HCT116 (cell line): Measurements from ENCODE around the gene CYP26B1. TPM values are rescaled to one million over a fixed set of nuclear protein-coding genes. Genes with fewer than 3 reads are reported as not detected.

Source experiments
- ATAC-seq: fragments of 200-7000 bp; cut with Tn5 transposase; 2 replicates; pipeline ENCODE4 v1.9.1; 2020; ENCODE audit warnings: mild to moderate bottlenecking, moderate library complexity
- BruUV-seq: library from RNA; stranded (reverse); fragments of 400-500 nt; replicated peaks from 2 replicates; lab custom pipeline; 2021; lab: Mats Ljungman, UMichigan
- CTCF ChIA-PET: fragments of 300-600 bp; sonication (Branson Sonifier 250); formaldehyde crosslinking; loops from one replicate; lab custom pipeline; 2021; ENCODE audit warnings: antibody characterized with exemption; lab: Charles Lee
- POLR2A ChIA-PET: fragments of 300-600, 350-600 bp; sonication (Branson Sonifier 250); formaldehyde crosslinking; loops from one replicate; lab custom pipeline; 2021; ENCODE audit warnings: antibody characterized with exemption; lab: Charles Lee
- RAD21 ChIA-PET, 2 experiments: fragments of 300-600 bp; sonication (Branson Sonifier 250); formaldehyde crosslinking; loops; one replicate each; lab custom pipeline; 2023; ENCODE audit warnings: low total read pairs in 2 of 2; ENCODE audit not compliant: uncharacterized antibody in 2 of 2, unreplicated experiment in 2 of 2, low non-redundant PET in 1 of 2; lab: Charles Lee
- DNase-seq: peaks from one replicate; pipeline ENCODE4 v3.0.0-alpha.2; 2010; ENCODE audit warnings: low read depth, low spot score
- H2AFZ ChIP-seq: fragments of 200-600 bp; shearing (Covaris generic), sonication (generic); 2 replicates; pipeline ENCODE4 v1.6.1; 2017; ENCODE audit warnings: low read depth, mixed run types, mixed read lengths, antibody characterized with exemption, low read length; ENCODE audit not compliant: poor library complexity, severe bottlenecking
- H3K27ac ChIP-seq: 2 replicates; pipeline ENCODE4 v1.5.1; 2012; ENCODE audit warnings: low read depth, low read length
- H3K27me3 ChIP-seq: fragments of 200-600 bp; sonication (generic); 2 replicates; pipeline ENCODE4 v1.6.1; 2016; ENCODE audit warnings: mixed run types, low read length, mixed read lengths; ENCODE audit not compliant: insufficient read depth
- H3K36me3 ChIP-seq, 2 experiments: fragments of 200-500 bp in 1 of 2; fragments of 200-600 bp in 1 of 2; sonication (Bioruptor generic) in 1 of 2; sonication (generic) in 1 of 2; 2 replicates each; pipeline versions ENCODE4 v1.5.1 to v1.6.1; 2014 to 2016; ENCODE audit warnings: low read length in 2 of 2, inconsistent platforms in 1 of 2, mixed read lengths in 1 of 2, mixed run types in 1 of 2; ENCODE audit not compliant: insufficient read depth in 2 of 2, control insufficient read depth in 1 of 2
- H3K4me1 ChIP-seq, 2 experiments: fragments of 200-600 bp in 1 of 2; sonication (generic) in 1 of 2; 2 replicates each; pipeline versions ENCODE4 v1.5.1 to v1.6.1; 2012 to 2017; ENCODE audit warnings: low read length in 2 of 2, inconsistent platforms in 1 of 2, mild to moderate bottlenecking in 1 of 2, mixed read lengths in 1 of 2, mixed run types in 1 of 2, moderate library complexity in 1 of 2; ENCODE audit not compliant: insufficient read depth in 2 of 2, control insufficient read depth in 1 of 2
- H3K4me2 ChIP-seq: fragments of 200-600 bp; sonication (generic); 2 replicates; pipeline ENCODE4 v1.6.1; 2017; ENCODE audit warnings: mixed run types, low read length, mixed read lengths
- H3K4me3 ChIP-seq, 2 experiments: fragments of 200-600 bp in 1 of 2; sonication (generic) in 1 of 2; replicated peaks in 1 of 2; 2 replicates each; pipeline ENCODE4 v1.5.1; 2011 to 2016; ENCODE audit warnings: low read length in 2 of 2, control low read depth in 1 of 2, low read depth in 1 of 2, mild to moderate bottlenecking in 1 of 2, mixed read lengths in 1 of 2, mixed run types in 1 of 2
- H3K79me2 ChIP-seq: fragments of 200-600 bp; sonication (generic); 2 replicates; pipeline ENCODE4 v1.6.1; 2017; ENCODE audit warnings: mild to moderate bottlenecking, mixed run types, low read length, moderate library complexity, mixed read lengths; ENCODE audit not compliant: insufficient read depth
- H3K9ac ChIP-seq: fragments of 200-600 bp; sonication (generic); 2 replicates; pipeline ENCODE4 v1.6.1; 2016; ENCODE audit warnings: low read length, mixed read lengths
- H3K9me2 ChIP-seq: fragments of 200-600 bp; sonication (generic), shearing (Covaris generic); 2 replicates; pipeline ENCODE4 v1.6.1; 2017; ENCODE audit warnings: mixed run types, mild to moderate bottlenecking, moderate library complexity; ENCODE audit not compliant: insufficient read depth
- H3K9me3 ChIP-seq, 2 experiments: fragments of 200-500 bp in 1 of 2; fragments of 200-600 bp in 1 of 2; sonication (Bioruptor generic) in 1 of 2; sonication (generic) in 1 of 2; 2 replicates each; pipeline ENCODE4 v1.6.1; 2014 to 2017; ENCODE audit warnings: low read length in 2 of 2, mixed read lengths in 2 of 2, inconsistent platforms in 1 of 2, low read depth in 1 of 2, mild to moderate bottlenecking in 1 of 2, mixed run types in 1 of 2, moderate library complexity in 1 of 2; ENCODE audit not compliant: control insufficient read depth in 1 of 2, insufficient read depth in 1 of 2
- H4K20me1 ChIP-seq: fragments of 200-600 bp; sonication (generic), shearing (Covaris generic); 2 replicates; pipeline ENCODE4 v1.6.1; 2017; ENCODE audit warnings: mixed run types, mild to moderate bottlenecking, moderate library complexity; ENCODE audit not compliant: insufficient read depth
- CTCF ChIP-seq, 3 experiments: fragments of 200-600 bp in 1 of 3; sonication (generic) in 1 of 3; IDR thresholded peaks in 2 of 3; conservative IDR thresholded peaks in 1 of 3; 2 replicates each; pipeline ENCODE4 v1.5.1; 2012 to 2017; ENCODE audit warnings: low read depth in 2 of 3, low read length in 2 of 3, antibody characterized with exemption in 1 of 3, borderline replicate concordance in 1 of 3, control low read depth in 1 of 3, mild to moderate bottlenecking in 1 of 3, mixed read lengths in 1 of 3, mixed run types in 1 of 3, moderate library complexity in 1 of 3; ENCODE audit not compliant: insufficient read depth in 1 of 3
- EZH2phosphoT487 ChIP-seq: fragments of 200-600 bp; IDR thresholded peaks from 2 replicates; pipeline ENCODE4 v1.6.1; 2018; ENCODE audit warnings: antibody characterized with exemption, borderline replicate concordance
- JUND ChIP-seq: IDR thresholded peaks from 2 replicates; pipeline ENCODE4 v1.6.1; 2012
- MAX ChIP-seq: IDR thresholded peaks from 2 replicates; pipeline ENCODE4 v1.6.1; 2012
- POLR2A ChIP-seq: IDR thresholded peaks from 2 replicates; pipeline ENCODE4 v1.7.0; 2011; ENCODE audit warnings: borderline replicate concordance; ENCODE audit not compliant: insufficient read depth, insufficient read length; ENCODE audit errors: extremely low read depth
- RAD21 ChIP-seq: IDR thresholded peaks from 2 replicates; pipeline ENCODE4 v1.6.1; 2012; ENCODE audit warnings: low read depth, mild to moderate bottlenecking
- REST ChIP-seq: IDR thresholded peaks from 2 replicates; pipeline ENCODE4 v1.6.1; 2012; ENCODE audit warnings: low read depth
- SIN3A ChIP-seq: IDR thresholded peaks from 2 replicates; pipeline ENCODE4 v1.6.1; 2012; ENCODE audit warnings: low read depth
- SP1 ChIP-seq: IDR thresholded peaks from 2 replicates; pipeline ENCODE4 v1.6.1; 2012; ENCODE audit warnings: low read depth
- SRF ChIP-seq: IDR thresholded peaks from 2 replicates; pipeline ENCODE4 v1.6.1; 2012; ENCODE audit warnings: low read depth
- YY1 ChIP-seq: IDR thresholded peaks from 2 replicates; pipeline ENCODE4 v1.6.1; 2011; ENCODE audit warnings: low read length, low read depth, moderate library complexity, mild to moderate bottlenecking; ENCODE audit not compliant: insufficient replicate concordance; ENCODE audit errors: extremely low read depth
- ZFX ChIP-seq: fragments of 450-650 bp; IDR thresholded peaks from 2 replicates; pipeline ENCODE4 v1.6.1; 2017
- ZNF274 ChIP-seq: fragments of 200-500 bp; sonication (Bioruptor generic); IDR thresholded peaks from 2 replicates; pipeline ENCODE4 v1.6.1; 2014; ENCODE audit warnings: mild to moderate bottlenecking, low read depth, low read length, inconsistent platforms
- intact Hi-C: fragments of 100-400 bp; cut with micrococcal nuclease; formaldehyde crosslinking; loops from 2 replicates; pipeline ENCODE4 v1.10.0; 2022
- total RNA-seq: library from RNA; stranded (reverse); gene quantifications from one replicate; pipeline ENCODE4 v1.2.1, GENCODE V29; 2021; ENCODE audit not compliant: unreplicated experiment

CYP26B1 gene
- total RNA-seq, 1 experiment from 2014 or later, result 21.1 TPM

GRCh38 chr2:72142570-72143440 is 4.9 kb downstream of the CYP26B1 start:
- Histone ChIP-seq H3K79me2 (no peaks in the 10 kb centered on the region), H3K27me3 (no peaks in the 10 kb centered on the region), H3K4me3 (no peak overlapping the region), H3K27ac (no peak overlapping the region), H3K9ac (no peak overlapping the region), H3K9me3 (no peaks in the 10 kb centered on the region), H3K36me3 (no peaks in the 10 kb centered on the region), H3K4me2 (no peak overlapping the region), H2AFZ (no peak overlapping the region), H3K9me2 (no peaks in the 10 kb centered on the region), H3K4me1 (peaks cover 16 to 36% of the 10 kb centered on the region in 2 experiments), H4K20me1 (no peaks in the 10 kb centered on the region)
- no TSS peak for BruUV-seq
- intact Hi-C loops, result no loop called here
- ATAC-seq, result no peak
- POLR2A ChIA-PET, result no interaction called here
- TF ChIP-seq SP1 (no peak), ZFX (no peak), SRF (no peak), POLR2A (no peak), JUND (no peak), CTCF (IDR thresholded peaks at IDR 0.05 in 2 of 3, conservative IDR thresholded peaks at IDR 0.05 in 1 of 3; ENCODE audit: borderline replicate concordance in 1 of 3, insufficient read depth in 1 of 3, low read depth in 2 of 3, low read length in 2 of 3) (no peak)
- TF ChIP-seq, all 23 proteins: peak for 0
- no peak for DNase-seq
- CTCF ChIA-PET, result no interaction called here
- RAD21 ChIA-PET, result no interaction called here

- Histone ChIP-seq H3K27me3 (no peaks in the 10 kb centered on the region), H3K9ac (no peak overlapping the region), H3K9me2 (no peaks in the 10 kb centered on the region), H3K79me2 (no peaks in the 10 kb centered on the region), H3K4me3 (no peak overlapping the region), H3K4me1 (peaks cover 16 to 36% of the 10 kb centered on the region in 2 experiments), H3K9me3 (no peaks in the 10 kb centered on the region), H3K4me2 (no peak overlapping the region), H3K27ac (no peak overlapping the region), H3K36me3 (no peaks in the 10 kb centered on the region), H4K20me1 (no peaks in the 10 kb centered on the region), H2AFZ (no peak overlapping the region)
- intact Hi-C loops, result no loop called here
- CTCF ChIA-PET, result interaction anchor here (0.7 kb wide), 1 partner anchor 999 kb away, joined by 3 read pairs; no protein-coding TSS in a partner anchor
- TF ChIP-seq MAX (no peak), RAD21 (no peak), REST (no peak), YY1 (no peak), EZH2phosphoT487 (no peak), SIN3A (no peak), POLR2A (no peak), ZNF274 (no peak)
- RAD21 ChIA-PET, result no interaction called here
- DNase-seq, result no peak
- ATAC-seq, result no peak
- no TSS peak for BruUV-seq
- POLR2A ChIA-PET, result no interaction called here
Observed at GRCh38 chr2:72141881-72142451, 5.7 kb downstream of the CYP26B1 start.
